ENCODE measurements around the gene COX11.

Gene COX11

GRCh38 chr17:54967621-54968261, 713 bp downstream of the COX11 start:
- no peaks in the 10 kb centered on the region for H3K9me3 ChIP-seq (ENCODE audit: control insufficient read depth, insufficient read depth, low read depth, low read length)
- H3K27ac ChIP-seq (ENCODE audit: low read depth, low read length) = peak overlapping the region; percentile 56
- peaks cover 13% of the 10 kb centered on the region for H3K4me1 ChIP-seq (ENCODE audit: control insufficient read depth, insufficient read depth, low read length)
- peak overlapping the region; percentile 97 for H3K9ac ChIP-seq (ENCODE audit: low read length)
- H3K36me3 ChIP-seq (ENCODE audit: control insufficient read depth, insufficient read depth, low read length) = peaks cover 23% of the 10 kb centered on the region
- H3K27me3 ChIP-seq (ENCODE audit: control insufficient read depth, insufficient read depth, low read length) = no peaks in the 10 kb centered on the region
- peak overlapping the region; percentile 86 for H3K4me3 ChIP-seq (ENCODE audit: low read depth, low read length)

- Histone ChIP-seq H3K9ac (ENCODE audit: low read length) (no peak overlapping the region), H3K9me3 (ENCODE audit: control insufficient read depth, insufficient read depth, low read depth, low read length) (no peaks in the 10 kb centered on the region), H3K27me3 (ENCODE audit: control insufficient read depth, insufficient read depth, low read length) (no peaks in the 10 kb centered on the region), H3K4me3 (ENCODE audit: low read depth, low read length) (no peak overlapping the region), H3K4me1 (ENCODE audit: control insufficient read depth, insufficient read depth, low read length) (peaks cover 9% of the 10 kb centered on the region), H3K36me3 (ENCODE audit: control insufficient read depth, insufficient read depth, low read length) (peaks cover 85% of the 10 kb centered on the region), H3K27ac (ENCODE audit: low read depth, low read length) (no peak overlapping the region)
Observed at GRCh38 chr17:54956791-54957190, 11.7 kb downstream of the COX11 start.

GRCh38 chr17:54951286-54951685, 17.2 kb downstream of the COX11 start:
- Histone ChIP-seq H3K4me3 (ENCODE audit: low read depth, low read length) (no peak overlapping the region), H3K9me3 (ENCODE audit: control insufficient read depth, insufficient read depth, low read depth, low read length) (no peaks in the 10 kb centered on the region), H3K27me3 (ENCODE audit: control insufficient read depth, insufficient read depth, low read length) (no peaks in the 10 kb centered on the region), H3K9ac (ENCODE audit: low read length) (no peak overlapping the region), H3K36me3 (ENCODE audit: control insufficient read depth, insufficient read depth, low read length) (peaks cover 94% of the 10 kb centered on the region), H3K4me1 (ENCODE audit: control insufficient read depth, insufficient read depth, low read length) (no peaks in the 10 kb centered on the region), H3K27ac (ENCODE audit: low read depth, low read length) (no peak overlapping the region)

- H3K9ac ChIP-seq (ENCODE audit: low read length) = no peak overlapping the region
- H3K27me3 ChIP-seq (ENCODE audit: control insufficient read depth, insufficient read depth, low read length) = no peaks in the 10 kb centered on the region
- H3K9me3 ChIP-seq (ENCODE audit: control insufficient read depth, insufficient read depth, low read depth, low read length) = no peaks in the 10 kb centered on the region
- H3K4me1 ChIP-seq (ENCODE audit: control insufficient read depth, insufficient read depth, low read length) = no peaks in the 10 kb centered on the region
- no peak overlapping the region for H3K27ac ChIP-seq (ENCODE audit: low read depth, low read length)
- peaks cover 90% of the 10 kb centered on the region for H3K36me3 ChIP-seq (ENCODE audit: control insufficient read depth, insufficient read depth, low read length)
- no peak overlapping the region for H3K4me3 ChIP-seq (ENCODE audit: low read depth, low read length)
Observed at GRCh38 chr17:54950116-54950515, 18.3 kb downstream of the COX11 start.

GRCh38 chr17:54948380-54948779, 20.1 kb downstream of the COX11 start:
- no peak overlapping the region for H3K9ac ChIP-seq (ENCODE audit: low read length)
- no peaks in the 10 kb centered on the region for H3K27me3 ChIP-seq (ENCODE audit: control insufficient read depth, insufficient read depth, low read length)
- H3K36me3 ChIP-seq (ENCODE audit: control insufficient read depth, insufficient read depth, low read length) = peaks cover 74% of the 10 kb centered on the region
- no peak overlapping the region for H3K4me3 ChIP-seq (ENCODE audit: low read depth, low read length)
- no peak overlapping the region for H3K27ac ChIP-seq (ENCODE audit: low read depth, low read length)
- H3K9me3 ChIP-seq (ENCODE audit: control insufficient read depth, insufficient read depth, low read depth, low read length) = no peaks in the 10 kb centered on the region
- H3K4me1 ChIP-seq (ENCODE audit: control insufficient read depth, insufficient read depth, low read length) = no peaks in the 10 kb centered on the region

GRCh38 chr17:54947396-54947795, 21.1 kb downstream of the COX11 start:
- H3K27me3 ChIP-seq (ENCODE audit: control insufficient read depth, insufficient read depth, low read length) = no peaks in the 10 kb centered on the region
- peaks cover 66% of the 10 kb centered on the region for H3K36me3 ChIP-seq (ENCODE audit: control insufficient read depth, insufficient read depth, low read length)
- H3K9me3 ChIP-seq (ENCODE audit: control insufficient read depth, insufficient read depth, low read depth, low read length) = no peaks in the 10 kb centered on the region
- H3K4me3 ChIP-seq (ENCODE audit: low read depth, low read length) = no peak overlapping the region
- no peak overlapping the region for H3K27ac ChIP-seq (ENCODE audit: low read depth, low read length)
- H3K4me1 ChIP-seq (ENCODE audit: control insufficient read depth, insufficient read depth, low read length) = no peaks in the 10 kb centered on the region
- no peak overlapping the region for H3K9ac ChIP-seq (ENCODE audit: low read length)

GRCh38 chr17:54945671-54946070, 22.8 kb downstream of the COX11 start:
- H3K9ac ChIP-seq (ENCODE audit: low read length) = no peak overlapping the region
- no peak overlapping the region for H3K27ac ChIP-seq (ENCODE audit: low read depth, low read length)
- H3K27me3 ChIP-seq (ENCODE audit: control insufficient read depth, insufficient read depth, low read length) = no peaks in the 10 kb centered on the region
- no peaks in the 10 kb centered on the region for H3K4me1 ChIP-seq (ENCODE audit: control insufficient read depth, insufficient read depth, low read length)
- no peaks in the 10 kb centered on the region for H3K9me3 ChIP-seq (ENCODE audit: control insufficient read depth, insufficient read depth, low read depth, low read length)
- peaks cover 66% of the 10 kb centered on the region for H3K36me3 ChIP-seq (ENCODE audit: control insufficient read depth, insufficient read depth, low read length)
- H3K4me3 ChIP-seq (ENCODE audit: low read depth, low read length) = no peak overlapping the region

- H3K9ac ChIP-seq (ENCODE audit: low read length) = no peak overlapping the region
- H3K9me3 ChIP-seq (ENCODE audit: control insufficient read depth, insufficient read depth, low read depth, low read length) = no peaks in the 10 kb centered on the region
- H3K27ac ChIP-seq (ENCODE audit: low read depth, low read length) = no peak overlapping the region
- H3K27me3 ChIP-seq (ENCODE audit: control insufficient read depth, insufficient read depth, low read length) = no peaks in the 10 kb centered on the region
- peaks cover 66% of the 10 kb centered on the region for H3K36me3 ChIP-seq (ENCODE audit: control insufficient read depth, insufficient read depth, low read length)
- no peaks in the 10 kb centered on the region for H3K4me1 ChIP-seq (ENCODE audit: control insufficient read depth, insufficient read depth, low read length)
- no peak overlapping the region for H3K4me3 ChIP-seq (ENCODE audit: low read depth, low read length)
Observed at GRCh38 chr17:54945231-54945630, 23.2 kb downstream of the COX11 start.

GRCh38 chr17:54944796-54945195, 23.7 kb downstream of the COX11 start:
- H3K27ac ChIP-seq (ENCODE audit: low read depth, low read length) = no peak overlapping the region
- H3K9me3 ChIP-seq (ENCODE audit: control insufficient read depth, insufficient read depth, low read depth, low read length) = no peaks in the 10 kb centered on the region
- no peaks in the 10 kb centered on the region for H3K4me1 ChIP-seq (ENCODE audit: control insufficient read depth, insufficient read depth, low read length)

GRCh38 chr17:54941285-54941684, 27.2 kb downstream of the COX11 start:
- no peaks in the 10 kb centered on the region for H3K27me3 ChIP-seq (ENCODE audit: control insufficient read depth, insufficient read depth, low read length)
- H3K36me3 ChIP-seq (ENCODE audit: control insufficient read depth, insufficient read depth, low read length) = peaks cover 66% of the 10 kb centered on the region
- H3K9me3 ChIP-seq (ENCODE audit: control insufficient read depth, insufficient read depth, low read depth, low read length) = no peaks in the 10 kb centered on the region
- peaks cover 6% of the 10 kb centered on the region; the same call in 1 of the 2 replicates for H3K4me1 ChIP-seq (ENCODE audit: control insufficient read depth, insufficient read depth, low read length)
- no peak overlapping the region for H3K9ac ChIP-seq (ENCODE audit: low read length)
- H3K4me3 ChIP-seq (ENCODE audit: low read depth, low read length) = no peak overlapping the region
- no peak overlapping the region for H3K27ac ChIP-seq (ENCODE audit: low read depth, low read length)

More at GRCh38 chr17:54944796-54945195, 23.7 kb downstream of the COX11 start:
- H3K9ac ChIP-seq (ENCODE audit: low read length) = no peak overlapping the region
- no peaks in the 10 kb centered on the region for H3K27me3 ChIP-seq (ENCODE audit: control insufficient read depth, insufficient read depth, low read length)
- H3K36me3 ChIP-seq (ENCODE audit: control insufficient read depth, insufficient read depth, low read length) = peaks cover 66% of the 10 kb centered on the region
- no peak overlapping the region for H3K4me3 ChIP-seq (ENCODE audit: low read depth, low read length)

GRCh38 chr17:54937426-54937825, 31.0 kb downstream of the COX11 start:
- peaks cover 90% of the 10 kb centered on the region for H3K36me3 ChIP-seq (ENCODE audit: control insufficient read depth, insufficient read depth, low read length)
- H3K27ac ChIP-seq (ENCODE audit: low read depth, low read length) = no peak overlapping the region
- H3K27me3 ChIP-seq (ENCODE audit: control insufficient read depth, insufficient read depth, low read length) = no peaks in the 10 kb centered on the region
- H3K9ac ChIP-seq (ENCODE audit: low read length) = no peak overlapping the region
- H3K9me3 ChIP-seq (ENCODE audit: control insufficient read depth, insufficient read depth, low read depth, low read length) = no peaks in the 10 kb centered on the region
- no peak overlapping the region for H3K4me3 ChIP-seq (ENCODE audit: low read depth, low read length)
- H3K4me1 ChIP-seq (ENCODE audit: control insufficient read depth, insufficient read depth, low read length) = peaks cover 16% of the 10 kb centered on the region; the same call in 1 of the 2 replicates

All from HUES6 (cell line).